Measurements from ENCODE around the gene RAB4A. TPM values are rescaled to one million over a fixed set of nuclear protein-coding genes. Genes with fewer than 3 reads are reported as not detected.

The RAB4A gene
- total RNA-seq = 20.9 TPM

DNA sequence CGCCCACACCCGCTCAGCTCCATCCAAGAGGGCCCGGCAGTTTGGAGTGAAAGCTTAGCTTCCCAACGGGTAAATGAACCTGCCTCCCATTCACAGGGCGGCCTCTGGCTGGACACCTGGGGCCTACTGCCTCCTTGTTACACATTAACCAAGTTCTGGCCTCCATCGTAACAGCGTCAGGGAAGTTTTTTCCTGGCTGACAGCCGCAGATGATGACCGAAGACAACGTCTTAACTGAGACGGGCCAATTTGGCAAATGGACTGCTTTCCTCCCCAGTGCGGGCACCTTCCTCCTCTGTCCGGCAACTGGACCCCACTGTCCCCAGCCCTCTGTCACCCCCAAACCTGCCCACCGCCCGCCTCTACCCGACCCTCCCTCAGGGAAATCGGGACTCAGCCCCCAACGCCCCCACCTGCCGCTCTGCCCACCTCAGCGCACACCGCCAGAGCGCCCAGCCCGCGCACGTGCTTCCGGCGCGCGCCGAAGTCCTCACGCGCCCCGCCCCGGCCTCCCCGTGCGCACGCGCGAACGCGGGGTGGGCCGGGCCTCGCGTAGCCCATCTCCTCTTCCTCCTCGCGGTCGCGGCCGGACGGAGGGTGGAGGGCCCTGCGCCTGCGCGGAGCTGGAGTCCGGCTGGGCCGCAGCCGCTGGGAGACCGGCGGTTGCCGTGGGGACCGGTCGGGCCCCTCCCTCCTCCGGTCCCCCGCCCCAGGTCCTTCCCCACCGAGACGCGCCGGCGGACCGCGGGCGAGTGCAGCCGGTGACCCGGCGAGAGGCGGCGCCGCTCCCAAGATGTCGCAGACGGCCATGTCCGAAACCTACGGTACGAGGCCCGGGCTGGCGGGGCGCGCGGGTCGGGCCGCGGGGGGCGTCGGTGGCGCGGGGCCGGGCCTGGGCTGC is at the start of gene RAB4A:
RAB4A (plus strand) TSS at position 565 of the 901 bp plus-strand sequence; CDS start at position 794, 229 bp downstream.
- H3K9me3 ChIP-seq (ENCODE audit: low read depth, low read length) = no peaks in the 10 kb centered on the region
- H3K27me3 ChIP-seq (ENCODE audit: insufficient read depth, low read length) = no peaks in the 10 kb centered on the region
- H3K4me1 ChIP-seq (ENCODE audit: insufficient read depth, low read length) = peaks cover 49% of the 10 kb centered on the region
- peak within 1 kb of the TSS; percentile 62 for H3K4me3 ChIP-seq (ENCODE audit: low read length)

GRCh38 chr1:229222081-229222480 is 48.8 kb upstream of the RAB4A start:
- Histone ChIP-seq H3K4me3 (ENCODE audit: low read length) (no peak overlapping the region), H3K9me3 (ENCODE audit: low read depth, low read length) (no peaks in the 10 kb centered on the region), H3K4me1 (ENCODE audit: insufficient read depth, low read length) (peaks cover under 1% of the 10 kb centered on the region), H3K27me3 (ENCODE audit: insufficient read depth, low read length) (no peaks in the 10 kb centered on the region)

GRCh38 chr1:229223498-229223897 is 47.4 kb upstream of the RAB4A start:
- no peaks in the 10 kb centered on the region for H3K9me3 ChIP-seq (ENCODE audit: low read depth, low read length)
- peaks cover 4% of the 10 kb centered on the region for H3K4me1 ChIP-seq (ENCODE audit: insufficient read depth, low read length)
- H3K27me3 ChIP-seq (ENCODE audit: insufficient read depth, low read length) = no peaks in the 10 kb centered on the region
- H3K4me3 ChIP-seq (ENCODE audit: low read length) = no peak overlapping the region

GRCh38 chr1:229224308-229224707 is 46.6 kb upstream of the RAB4A start:
- no peak overlapping the region for H3K4me3 ChIP-seq (ENCODE audit: low read length)
- no peaks in the 10 kb centered on the region for H3K9me3 ChIP-seq (ENCODE audit: low read depth, low read length)
- H3K4me1 ChIP-seq (ENCODE audit: insufficient read depth, low read length) = peaks cover 7% of the 10 kb centered on the region
- H3K27me3 ChIP-seq (ENCODE audit: insufficient read depth, low read length) = no peaks in the 10 kb centered on the region

- H3K4me3 ChIP-seq (ENCODE audit: low read length) = no peak overlapping the region
- no peaks in the 10 kb centered on the region for H3K9me3 ChIP-seq (ENCODE audit: low read depth, low read length)
- peaks cover 16% of the 10 kb centered on the region for H3K4me1 ChIP-seq (ENCODE audit: insufficient read depth, low read length)
- H3K27me3 ChIP-seq (ENCODE audit: insufficient read depth, low read length) = no peaks in the 10 kb centered on the region
Measured at GRCh38 chr1:229225331-229225782, 45.6 kb upstream of the RAB4A start.

GRCh38 chr1:229226796-229227195 is 44.1 kb upstream of the RAB4A start:
- Histone ChIP-seq H3K4me1 (ENCODE audit: insufficient read depth, low read length) (peaks cover 25% of the 10 kb centered on the region), H3K4me3 (ENCODE audit: low read length) (no peak overlapping the region), H3K9me3 (ENCODE audit: low read depth, low read length) (no peaks in the 10 kb centered on the region), H3K27me3 (ENCODE audit: insufficient read depth, low read length) (no peaks in the 10 kb centered on the region)

DNA sequence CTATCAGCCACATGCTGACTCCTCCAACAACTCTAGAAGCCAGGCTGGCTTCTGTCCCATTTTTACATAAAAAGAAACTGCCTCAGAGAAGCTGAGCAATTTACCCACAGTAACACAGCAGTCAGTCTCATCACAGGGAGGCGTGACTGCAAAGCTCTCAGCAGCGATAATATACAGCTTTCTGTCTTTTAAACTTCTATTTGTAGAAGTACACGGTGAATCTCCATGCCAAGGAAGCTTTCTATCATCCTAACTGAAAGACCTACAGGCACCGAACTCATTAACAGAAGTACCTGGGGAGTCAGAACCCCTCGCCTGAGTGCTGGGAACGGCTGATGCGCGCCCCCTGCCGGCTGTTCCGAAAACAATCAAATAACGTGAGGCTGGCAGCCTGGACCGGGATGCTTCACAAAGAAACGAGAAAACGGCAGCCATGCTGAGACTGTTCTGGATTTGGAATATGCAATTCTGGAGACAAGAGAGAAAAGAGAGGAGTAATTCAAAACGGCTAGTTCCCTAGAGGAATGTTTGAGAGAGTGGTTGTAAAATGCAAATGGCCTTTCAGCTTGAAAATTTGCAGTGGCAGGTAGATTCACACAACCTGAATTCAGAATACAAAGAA is 43.5 kb upstream of the RAB4A start:
- peaks cover 25% of the 10 kb centered on the region for H3K4me1 ChIP-seq (ENCODE audit: insufficient read depth, low read length)
- H3K27me3 ChIP-seq (ENCODE audit: insufficient read depth, low read length) = no peaks in the 10 kb centered on the region
- H3K9me3 ChIP-seq (ENCODE audit: low read depth, low read length) = no peaks in the 10 kb centered on the region
- H3K4me3 ChIP-seq (ENCODE audit: low read length) = no peak overlapping the region

GRCh38 chr1:229228522-229228921 is 42.4 kb upstream of the RAB4A start:
- H3K27me3 ChIP-seq (ENCODE audit: insufficient read depth, low read length) = no peaks in the 10 kb centered on the region
- H3K4me1 ChIP-seq (ENCODE audit: insufficient read depth, low read length) = peaks cover 25% of the 10 kb centered on the region
- no peak overlapping the region for H3K4me3 ChIP-seq (ENCODE audit: low read length)
- H3K9me3 ChIP-seq (ENCODE audit: low read depth, low read length) = no peaks in the 10 kb centered on the region

- no peak overlapping the region for H3K4me3 ChIP-seq (ENCODE audit: low read length)
- H3K9me3 ChIP-seq (ENCODE audit: low read depth, low read length) = no peaks in the 10 kb centered on the region
- H3K27me3 ChIP-seq (ENCODE audit: insufficient read depth, low read length) = no peaks in the 10 kb centered on the region
- peaks cover 25% of the 10 kb centered on the region for H3K4me1 ChIP-seq (ENCODE audit: insufficient read depth, low read length)
Measured at GRCh38 chr1:229229137-229229720, 41.7 kb upstream of the RAB4A start.

DNA sequence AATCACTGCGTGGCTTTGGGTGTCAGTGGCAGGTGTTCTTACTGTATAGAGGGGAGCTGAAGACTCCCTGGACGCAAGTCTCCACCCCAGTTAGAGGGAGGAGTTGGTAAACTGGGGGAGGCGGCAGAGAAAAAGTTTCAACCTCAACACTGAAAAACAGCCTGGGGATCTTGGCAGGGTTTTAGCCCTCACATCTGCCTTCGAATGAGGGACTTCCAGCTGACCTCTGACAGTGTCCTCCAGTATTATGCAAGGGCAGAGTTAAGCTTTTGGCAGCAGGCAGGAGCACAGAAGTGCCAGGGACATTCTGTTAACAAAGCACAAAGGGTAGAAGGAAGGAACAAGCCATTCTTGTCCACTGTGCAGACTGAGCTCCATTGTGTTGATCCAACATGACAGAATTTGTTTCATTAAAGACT is 41.2 kb upstream of the RAB4A start:
- no peaks in the 10 kb centered on the region for H3K27me3 ChIP-seq (ENCODE audit: insufficient read depth, low read length)
- no peak overlapping the region for H3K4me3 ChIP-seq (ENCODE audit: low read length)
- no peaks in the 10 kb centered on the region for H3K9me3 ChIP-seq (ENCODE audit: low read depth, low read length)
- peaks cover 25% of the 10 kb centered on the region for H3K4me1 ChIP-seq (ENCODE audit: insufficient read depth, low read length)

DNA sequence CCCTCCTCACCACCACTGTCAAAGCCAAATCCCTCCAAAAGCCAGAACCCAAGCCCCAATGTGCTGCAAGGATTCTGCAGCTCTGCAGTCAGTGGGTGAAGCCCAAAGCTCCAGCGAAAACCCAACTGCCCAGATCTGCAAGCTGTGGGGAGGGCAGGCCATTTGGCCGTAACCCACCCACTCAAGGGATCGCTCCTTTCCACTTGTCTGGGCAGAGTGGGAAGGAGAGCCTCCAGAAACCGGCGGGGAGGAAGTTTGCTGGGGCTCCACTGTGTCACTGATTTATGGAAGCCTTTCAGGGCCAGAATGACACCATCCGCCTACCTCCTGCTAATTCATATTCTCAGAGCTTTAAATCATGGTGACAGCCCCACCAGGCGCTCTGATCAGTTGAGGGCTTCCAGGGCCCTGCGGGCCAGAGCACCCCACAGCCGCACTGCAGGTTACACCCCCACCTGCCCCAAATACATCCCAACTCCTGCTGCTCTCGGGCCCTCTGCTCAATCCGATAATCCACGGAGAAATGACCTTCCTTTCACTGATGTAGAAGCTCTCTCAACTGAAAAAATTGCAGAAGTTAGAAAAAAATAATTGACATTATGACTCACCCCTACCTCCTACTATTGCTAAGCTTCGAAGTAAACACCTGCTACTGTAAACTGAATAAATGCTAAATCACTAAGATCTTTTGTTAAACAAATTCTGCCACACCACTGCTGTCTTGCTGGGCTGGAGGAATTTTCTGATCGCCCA is 40.6 kb upstream of the RAB4A start:
- Histone ChIP-seq H3K4me1 (ENCODE audit: insufficient read depth, low read length) (peaks cover 25% of the 10 kb centered on the region), H3K9me3 (ENCODE audit: low read depth, low read length) (no peaks in the 10 kb centered on the region), H3K27me3 (ENCODE audit: insufficient read depth, low read length) (no peaks in the 10 kb centered on the region), H3K4me3 (ENCODE audit: low read length) (no peak overlapping the region)

GRCh38 chr1:229230893-229231753 is 39.8 kb upstream of the RAB4A start:
- H3K9me3 ChIP-seq (ENCODE audit: low read depth, low read length) = no peaks in the 10 kb centered on the region
- peaks cover 25% of the 10 kb centered on the region for H3K4me1 ChIP-seq (ENCODE audit: insufficient read depth, low read length)
- no peaks in the 10 kb centered on the region for H3K27me3 ChIP-seq (ENCODE audit: insufficient read depth, low read length)
- H3K4me3 ChIP-seq (ENCODE audit: low read length) = no peak overlapping the region

GRCh38 chr1:229231754-229232119 is 39.2 kb upstream of the RAB4A start:
- H3K4me1 ChIP-seq (ENCODE audit: insufficient read depth, low read length) = peaks cover 25% of the 10 kb centered on the region
- H3K4me3 ChIP-seq (ENCODE audit: low read length) = no peak overlapping the region
- H3K9me3 ChIP-seq (ENCODE audit: low read depth, low read length) = no peaks in the 10 kb centered on the region
- H3K27me3 ChIP-seq (ENCODE audit: insufficient read depth, low read length) = no peaks in the 10 kb centered on the region

DNA sequence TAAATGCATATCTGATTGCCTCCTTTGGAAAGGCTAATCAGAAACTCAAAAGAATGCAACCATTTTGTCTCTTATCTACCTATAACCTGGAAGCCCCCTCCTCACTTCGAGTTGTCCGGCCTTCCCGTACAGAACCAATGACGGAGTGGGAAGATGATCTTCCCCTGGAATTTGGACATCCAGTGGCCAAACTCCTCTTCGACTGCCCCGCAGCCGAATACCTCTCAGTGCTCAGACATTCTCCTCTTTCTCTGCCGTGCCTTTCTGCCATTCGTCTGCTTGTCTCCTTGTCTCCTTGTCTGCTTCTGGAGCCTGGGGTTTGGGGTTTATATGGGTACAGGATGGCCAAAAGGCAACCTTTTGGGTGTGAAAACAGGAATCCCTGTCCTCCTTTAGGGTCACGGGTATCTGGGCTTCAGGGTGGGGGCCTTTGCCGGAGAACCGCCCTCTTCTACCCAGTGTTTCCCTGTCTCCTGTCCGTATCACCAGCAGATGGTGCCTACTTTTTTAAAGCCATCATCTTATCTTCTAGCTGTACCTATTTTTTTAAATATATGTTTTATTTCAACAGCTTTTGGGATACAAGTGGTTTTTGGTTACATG is 35.9 kb upstream of the RAB4A start:
- Histone ChIP-seq H3K4me1 (ENCODE audit: insufficient read depth, low read length) (peaks cover 12% of the 10 kb centered on the region), H3K9me3 (ENCODE audit: low read depth, low read length) (no peaks in the 10 kb centered on the region), H3K4me3 (ENCODE audit: low read length) (no peak overlapping the region), H3K27me3 (ENCODE audit: insufficient read depth, low read length) (no peaks in the 10 kb centered on the region)

All from mononuclear cell (primary cell).